GM19351 (cell line): ENCODE results near the gene ARHGAP18.

Source experiments
- ATAC-seq: cut with Tn5 transposase; IDR thresholded peaks from one replicate; pipeline ENCODE4 v1.9.1; 2021; ENCODE audit warnings: mild to moderate bottlenecking, moderate library complexity; ENCODE audit not compliant: unreplicated experiment

ARHGAP18 gene

DNA sequence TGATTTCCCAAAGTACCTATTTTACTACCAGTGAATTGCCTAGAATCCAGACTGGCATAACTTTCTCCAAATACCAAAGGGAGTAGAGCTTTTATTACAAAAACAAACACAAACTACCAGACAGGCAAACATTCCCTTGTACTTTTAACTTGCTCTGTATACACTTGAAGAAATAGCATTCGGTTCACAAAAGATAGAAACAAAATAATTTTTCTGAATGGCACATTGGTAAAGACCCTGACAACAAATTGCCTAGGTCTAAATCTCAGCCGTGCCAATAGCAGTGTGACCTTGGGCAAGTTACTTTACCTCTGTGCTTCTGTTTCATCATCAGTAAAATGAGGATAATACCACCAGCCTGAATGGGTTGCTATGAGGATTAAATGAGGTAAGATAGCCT, 15.9 kb downstream of the ARHGAP18 start:
- ATAC-seq, result no peak

DNA sequence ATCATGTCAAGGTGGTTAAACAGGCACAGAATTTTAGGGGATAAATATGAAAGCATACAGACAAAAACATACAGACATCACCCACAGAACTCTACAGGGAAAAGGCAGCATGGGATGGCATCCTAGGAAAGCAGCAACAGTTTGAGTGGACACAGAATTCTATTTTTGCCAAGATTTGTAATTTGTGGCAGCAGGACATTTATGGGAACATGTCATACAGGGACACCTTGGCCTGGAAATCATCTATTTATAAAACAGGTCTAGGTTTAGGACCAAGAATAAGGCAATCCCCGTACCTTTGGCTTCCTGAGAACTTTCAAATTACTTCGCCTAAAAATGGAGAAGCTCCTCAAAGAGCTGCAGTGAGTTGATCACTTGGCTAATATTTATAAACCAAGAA, 17.5 kb downstream of the ARHGAP18 start:
- no peak for ATAC-seq

GRCh38 chr6:129691709-129692108, 18.3 kb downstream of the ARHGAP18 start:
- ATAC-seq, result no peak

DNA sequence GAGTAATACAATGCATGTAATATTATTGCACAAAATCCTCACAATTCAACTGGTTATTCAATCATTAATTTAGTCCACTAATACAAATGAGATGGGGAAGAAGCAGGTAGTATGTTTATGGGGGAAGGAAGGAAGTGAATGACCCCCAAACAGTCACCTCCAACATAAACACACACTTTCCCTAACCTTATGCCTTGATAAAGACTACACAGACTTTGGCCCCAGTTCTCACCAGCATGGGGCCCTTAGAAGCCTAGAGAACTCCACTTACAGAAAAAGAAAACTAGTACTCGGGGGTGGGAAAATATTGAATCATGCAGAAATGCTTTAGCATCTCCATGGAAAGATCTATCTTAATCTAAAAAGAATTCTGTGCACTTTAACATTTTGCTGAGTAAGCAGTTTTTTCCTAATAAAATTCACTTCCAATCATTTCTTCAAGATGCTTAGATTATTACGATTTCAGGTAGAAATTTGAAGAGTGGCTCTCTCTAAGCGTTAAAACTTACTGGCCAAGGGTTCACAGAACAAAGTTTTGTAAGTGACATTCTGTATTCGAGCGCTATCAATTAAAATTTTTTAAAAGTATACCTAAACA, 18.8 kb downstream of the ARHGAP18 start:
- ATAC-seq, result no peak

- ATAC-seq, result peak; percentile 68
These were observed 22.9 kb downstream of the ARHGAP18 start for GRCh38 chr6:129686941-129687627.

DNA sequence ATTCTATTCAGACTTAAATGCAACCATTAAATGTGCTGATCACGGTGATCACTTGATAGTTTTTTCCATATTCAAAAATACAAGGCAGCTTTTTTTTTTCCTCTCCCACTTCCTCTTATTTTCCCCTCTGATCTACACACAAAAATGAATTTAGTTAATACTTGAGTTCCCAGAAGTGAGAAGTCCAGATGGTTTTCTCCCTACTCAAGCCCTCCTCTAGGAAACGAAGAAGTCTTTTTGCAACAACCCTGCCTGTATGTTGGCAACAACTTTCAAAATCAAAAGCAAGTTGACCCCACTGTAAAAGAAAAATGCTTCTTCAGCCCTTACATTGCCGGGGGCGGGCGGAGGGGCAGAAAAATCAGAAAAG, 24.3 kb downstream of the ARHGAP18 start:
- ATAC-seq, result no peak

DNA sequence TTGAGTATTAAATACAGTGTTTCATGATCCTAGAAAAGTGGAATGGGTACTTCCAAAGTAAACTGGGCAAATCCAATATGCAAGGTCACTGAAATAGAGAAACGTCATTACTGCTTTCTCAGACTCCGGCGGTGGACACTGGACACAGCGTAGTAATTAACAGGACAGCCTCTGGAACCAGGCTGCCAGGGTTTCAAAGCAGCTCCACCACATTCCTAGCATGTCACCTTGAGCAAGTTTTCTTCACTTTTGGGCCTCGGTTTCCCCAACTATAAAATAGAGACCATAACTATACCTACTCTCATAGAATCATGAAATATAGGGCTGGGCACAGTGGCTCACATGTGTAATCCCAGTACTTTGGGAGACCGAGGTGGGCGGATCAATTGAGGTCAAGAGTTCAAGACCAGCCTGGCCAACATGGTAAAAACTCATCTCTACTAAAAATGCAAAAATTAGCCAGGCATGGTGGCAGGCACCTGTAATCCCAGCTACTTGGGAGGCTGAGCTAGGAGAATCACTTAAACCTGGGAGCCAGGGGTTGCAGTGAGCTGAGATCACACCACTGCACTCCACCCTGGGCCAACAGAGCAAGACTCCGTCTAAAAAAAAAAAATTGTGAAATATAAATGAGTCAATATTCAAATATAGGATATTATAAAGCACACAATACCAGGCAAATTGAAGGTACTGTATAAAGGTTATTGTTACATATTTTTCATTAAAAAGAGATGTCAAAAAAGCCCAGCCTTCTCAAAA, 24.9 kb downstream of the ARHGAP18 start:
- ATAC-seq, result no peak

DNA sequence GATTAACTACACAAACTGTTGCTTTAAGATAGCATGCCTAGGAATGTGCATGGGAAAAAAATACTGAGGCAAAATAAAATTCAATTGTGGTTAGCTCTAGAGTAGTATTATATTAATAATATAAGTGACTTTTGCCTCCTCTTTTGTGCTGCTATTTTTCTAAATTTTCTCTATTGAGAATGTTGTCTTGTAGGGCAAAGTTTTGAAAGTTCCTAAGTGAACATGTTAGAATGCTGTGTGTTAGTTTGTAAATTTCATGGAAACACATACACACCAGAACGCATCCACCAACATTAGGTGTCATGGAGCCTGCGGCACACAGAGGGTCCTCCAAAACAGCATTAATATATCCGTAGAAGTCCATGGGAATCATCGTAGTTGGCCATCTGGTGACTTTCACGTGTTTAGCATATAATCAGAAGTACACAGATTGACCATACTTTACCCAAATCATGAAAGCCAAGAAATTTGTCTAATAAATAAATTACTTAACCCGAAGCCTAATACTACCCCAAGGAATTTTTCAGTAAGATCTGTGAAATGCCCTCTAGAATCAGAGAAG, 25.6 kb downstream of the ARHGAP18 start:
- ATAC-seq, result no peak

DNA sequence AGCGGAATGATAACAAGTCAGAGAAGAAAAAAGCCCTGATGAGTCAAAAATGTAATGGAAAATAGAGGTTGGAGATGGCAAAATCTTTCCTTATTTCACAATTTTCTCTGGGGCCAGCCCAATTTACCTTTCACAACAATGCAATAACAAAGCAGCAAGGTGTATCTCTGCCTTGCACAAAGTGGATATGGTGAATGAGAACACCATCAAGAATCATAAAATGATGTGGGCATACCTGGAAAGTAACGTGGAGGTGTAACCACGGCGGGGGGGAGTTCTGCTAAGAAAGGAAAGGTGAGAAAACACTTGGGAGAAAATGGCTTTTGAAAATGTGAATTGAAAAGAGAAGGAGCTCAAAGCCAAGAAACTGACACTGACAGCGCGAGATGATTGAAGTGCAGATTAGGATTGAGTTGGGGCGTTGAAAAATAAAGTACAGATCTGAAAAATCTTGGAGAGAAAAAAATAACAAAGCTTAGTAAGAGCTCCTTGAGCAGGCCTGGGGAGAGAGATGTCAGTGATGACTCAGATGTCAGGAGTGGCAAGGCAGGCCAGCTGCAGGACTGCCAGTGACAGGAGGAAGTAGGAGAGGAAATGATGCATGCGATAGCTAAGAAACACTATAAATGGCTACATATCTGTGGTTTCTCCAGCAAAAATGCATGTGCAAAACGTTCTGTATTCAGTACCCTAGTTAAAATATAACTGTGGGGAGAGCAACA, 26.2 kb downstream of the ARHGAP18 start:
- ATAC-seq, result peak; percentile 90

DNA sequence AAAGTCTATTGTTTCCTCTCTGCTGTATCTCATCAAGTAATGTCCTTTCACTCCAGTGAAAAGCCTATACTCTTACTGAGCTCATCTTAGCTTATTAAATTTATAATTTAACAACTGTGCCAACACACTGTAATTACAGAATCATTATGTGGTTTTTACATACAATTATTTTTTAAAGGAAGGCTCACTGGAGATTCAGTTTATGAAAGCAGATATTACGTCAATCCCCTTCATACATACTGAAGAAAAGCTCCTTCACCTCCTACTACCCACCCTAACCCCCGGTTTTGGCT, 28.1 kb downstream of the ARHGAP18 start:
- ATAC-seq, result no peak

- ATAC-seq, result no peak
These were observed 29.3 kb downstream of the ARHGAP18 start for GRCh38 chr6:129680633-129681032.

DNA sequence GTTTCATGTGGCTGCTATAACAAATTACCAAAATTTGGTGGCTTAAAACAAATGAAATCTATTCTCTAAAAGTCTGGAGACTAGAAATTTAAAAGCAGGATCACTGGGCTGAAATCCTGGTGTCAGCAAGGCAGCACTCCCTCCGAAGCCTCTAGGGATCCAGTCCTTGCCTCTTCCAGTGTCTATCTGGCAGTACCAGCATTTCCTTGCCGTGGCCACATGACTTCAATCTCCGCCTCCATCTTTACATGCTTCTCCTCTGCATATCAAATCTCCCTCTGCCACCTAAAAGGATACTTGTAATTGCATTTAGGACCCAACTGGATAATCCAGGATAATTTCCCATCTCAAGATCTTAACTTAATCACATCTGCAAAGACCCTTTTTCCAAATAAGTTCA, 30.2 kb downstream of the ARHGAP18 start:
- no peak for ATAC-seq

DNA sequence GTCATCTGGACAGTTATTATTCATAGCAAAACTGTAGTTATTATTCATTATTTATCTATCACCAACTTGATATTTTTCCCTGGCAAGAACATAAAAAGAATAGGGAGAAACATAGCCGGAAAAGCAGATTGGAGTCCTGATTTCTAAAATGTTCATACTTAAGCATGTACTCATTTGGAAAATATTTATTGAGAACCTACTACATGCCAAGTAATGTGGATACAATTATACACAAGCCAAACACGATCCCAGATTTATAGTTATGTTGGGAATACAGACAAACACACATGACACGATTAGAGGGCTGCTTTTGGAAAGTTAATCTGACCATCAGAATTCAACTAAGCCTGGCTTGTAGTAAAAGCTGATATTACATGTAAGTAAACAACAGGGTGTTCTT, 30.7 kb downstream of the ARHGAP18 start:
- no peak for ATAC-seq

- no peak for ATAC-seq
These were observed 31.5 kb downstream of the ARHGAP18 start for GRCh38 chr6:129678463-129678862.

GRCh38 chr6:129677620-129678325, 32.2 kb downstream of the ARHGAP18 start:
- no peak for ATAC-seq

- ATAC-seq, result no peak
These were observed 34.1 kb downstream of the ARHGAP18 start for GRCh38 chr6:129675669-129676472.

DNA sequence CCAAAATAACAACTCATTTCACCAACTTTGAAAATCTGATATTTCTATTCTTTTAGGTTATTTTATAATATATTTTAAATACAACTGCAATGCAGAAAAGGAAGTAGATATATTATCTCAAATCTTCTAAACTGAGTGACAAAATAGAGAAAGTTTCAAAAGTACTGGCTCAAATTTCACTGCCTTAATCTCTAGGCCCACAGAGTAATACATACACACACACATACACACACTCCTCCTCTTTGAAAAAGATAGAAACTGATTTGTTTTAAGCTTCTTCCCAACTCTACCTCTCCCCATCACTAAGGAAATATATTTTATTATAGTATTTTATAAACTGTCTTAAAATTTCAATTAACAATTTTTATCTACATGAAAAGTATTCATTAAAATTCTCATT, 36.2 kb downstream of the ARHGAP18 start:
- ATAC-seq, result no peak

- ATAC-seq, result peak; percentile 72
These were observed 36.9 kb downstream of the ARHGAP18 start for GRCh38 chr6:129672881-129673631.

DNA sequence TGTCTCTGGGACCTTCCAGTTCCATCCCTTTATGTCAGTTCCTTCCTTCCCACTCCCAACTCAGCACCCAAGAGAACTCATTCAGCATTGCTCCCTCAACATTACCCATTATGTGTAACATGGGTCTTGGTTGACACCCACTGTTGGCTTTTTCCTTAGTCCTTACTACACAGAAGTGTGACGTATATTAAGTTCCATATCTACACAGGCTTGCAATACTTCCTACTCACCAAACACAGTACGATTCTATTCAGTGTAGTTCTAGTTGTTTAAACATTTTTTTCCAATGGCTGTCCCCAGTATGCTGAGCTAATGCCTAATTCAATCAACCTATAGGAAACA, 37.7 kb downstream of the ARHGAP18 start:
- peak; percentile 23 for ATAC-seq
